HG03442 (cell line): ENCODE results near the gene VPS41.

Source experiments
- ATAC-seq: cut with Tn5 transposase; IDR thresholded peaks from one replicate; pipeline ENCODE4 v1.9.1; 2021; ENCODE audit warnings: mild to moderate bottlenecking, moderate library complexity; ENCODE audit not compliant: unreplicated experiment

Gene VPS41

GRCh38 chr7:38677981-38678697, 230.9 kb downstream of the VPS41 start:
- ATAC-seq, result no peak

GRCh38 chr7:38675494-38676106, 233.4 kb downstream of the VPS41 start:
- ATAC-seq, result no peak

DNA sequence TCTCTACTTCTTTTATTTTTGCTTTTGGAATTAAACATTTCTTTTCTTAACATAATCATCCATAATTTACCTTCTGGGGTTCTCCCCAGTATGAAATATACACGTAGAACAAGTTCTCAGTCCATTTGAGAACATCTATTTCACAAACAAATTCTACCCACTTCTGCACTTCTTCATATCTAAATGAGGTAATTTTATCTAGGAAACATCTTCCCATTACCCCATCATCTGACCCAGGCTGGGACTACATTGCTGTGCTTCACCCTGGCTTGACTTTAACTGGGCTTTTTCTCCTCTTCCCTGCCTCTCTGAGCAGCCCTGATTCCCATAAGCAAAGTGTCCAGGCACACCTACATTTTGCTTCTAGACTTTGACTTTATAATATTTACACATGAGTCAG, 234.5 kb downstream of the VPS41 start:
- ATAC-seq, result no peak

DNA sequence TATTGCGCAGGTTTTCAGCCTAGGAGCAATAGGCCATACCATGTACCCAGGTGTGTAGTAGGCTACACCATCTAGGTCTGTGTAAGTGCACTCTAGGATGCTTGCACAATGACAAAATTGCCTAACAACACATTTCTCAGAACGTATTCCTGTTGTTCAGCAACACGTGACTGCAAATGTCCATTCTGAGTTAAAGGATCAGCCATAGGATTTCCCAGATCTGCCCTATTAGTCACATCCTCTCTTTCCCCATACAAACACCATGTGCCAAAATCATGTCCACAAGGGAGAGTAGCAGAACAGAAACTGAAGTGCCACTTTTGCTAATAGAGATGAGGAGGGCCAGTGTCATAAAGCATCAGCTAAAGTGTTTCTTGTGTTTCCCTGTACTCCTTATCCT, 235.2 kb downstream of the VPS41 start:
- no peak for ATAC-seq
